WERI-Rb-1 (cell line): ENCODE results near the gene EEFSEC.

Source experiments
- DNase-seq: peaks from one replicate; pipeline ENCODE4 v3.0.0-alpha.2; 2020
- H3K27ac ChIP-seq: fragments of 250-450 bp; sonication (Bioruptor Pico); 2 replicates; pipeline ENCODE4 v1.5.1; 2020; ENCODE audit warnings: mild to moderate bottlenecking, moderate library complexity
- H3K27me3 ChIP-seq: fragments of 250-450 bp; sonication (Bioruptor Pico); 2 replicates; pipeline ENCODE4 v1.5.1; 2021; ENCODE audit warnings: mild to moderate bottlenecking, low read depth, moderate library complexity; ENCODE audit not compliant: insufficient read depth, severe bottlenecking
- H3K36me3 ChIP-seq: fragments of 250-450 bp; sonication (Bioruptor Pico); 2 replicates; pipeline ENCODE4 v1.5.1; 2020; ENCODE audit warnings: mild to moderate bottlenecking, moderate library complexity
- H3K4me3 ChIP-seq: 2 replicates; pipeline ENCODE4 v1.5.1; 2011; ENCODE audit warnings: low read depth, mild to moderate bottlenecking, control low read depth, low read length
- H3K9me3 ChIP-seq: fragments of 250-450 bp; sonication (Bioruptor Pico); 2 replicates; pipeline ENCODE4 v1.5.1; 2021; ENCODE audit warnings: mild to moderate bottlenecking, moderate library complexity; ENCODE audit not compliant: severe bottlenecking
- TF ChIP-seq, protein P1 (sequence below): IDR thresholded peaks from 2 replicates; pipeline ENCODE4 v1.5.1; 2011; ENCODE audit warnings: low read depth, mild to moderate bottlenecking, control low read depth, inconsistent platforms, low read length

EEFSEC gene

DNA sequence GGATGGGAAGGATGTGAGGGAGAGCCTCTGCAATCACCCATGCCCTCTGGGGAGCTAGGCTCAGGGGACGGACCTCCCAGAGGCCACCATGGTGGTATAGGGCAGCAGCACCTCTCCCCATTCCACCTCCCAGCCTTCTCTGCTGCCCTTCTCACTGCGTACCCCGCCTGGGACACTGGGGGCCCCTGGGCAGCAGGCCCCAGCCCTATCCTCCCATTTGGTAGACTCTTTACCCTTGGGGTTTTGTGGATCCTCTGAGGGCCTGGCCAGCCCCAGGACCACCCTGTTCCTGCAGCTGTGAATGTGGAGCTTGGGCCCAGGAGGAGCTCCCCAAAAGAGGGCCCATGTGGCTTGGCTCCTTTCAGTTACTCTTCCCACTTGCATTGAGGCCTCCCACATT is 181.5 kb downstream of the EEFSEC start:
- Histone ChIP-seq H3K9me3 (no peaks in the 10 kb centered on the region), H3K27me3 (no peaks in the 10 kb centered on the region), H3K36me3 (no peaks in the 10 kb centered on the region), H3K4me3 (no peak overlapping the region), H3K27ac (no peak overlapping the region)
- TF ChIP-seq, protein P1, sequence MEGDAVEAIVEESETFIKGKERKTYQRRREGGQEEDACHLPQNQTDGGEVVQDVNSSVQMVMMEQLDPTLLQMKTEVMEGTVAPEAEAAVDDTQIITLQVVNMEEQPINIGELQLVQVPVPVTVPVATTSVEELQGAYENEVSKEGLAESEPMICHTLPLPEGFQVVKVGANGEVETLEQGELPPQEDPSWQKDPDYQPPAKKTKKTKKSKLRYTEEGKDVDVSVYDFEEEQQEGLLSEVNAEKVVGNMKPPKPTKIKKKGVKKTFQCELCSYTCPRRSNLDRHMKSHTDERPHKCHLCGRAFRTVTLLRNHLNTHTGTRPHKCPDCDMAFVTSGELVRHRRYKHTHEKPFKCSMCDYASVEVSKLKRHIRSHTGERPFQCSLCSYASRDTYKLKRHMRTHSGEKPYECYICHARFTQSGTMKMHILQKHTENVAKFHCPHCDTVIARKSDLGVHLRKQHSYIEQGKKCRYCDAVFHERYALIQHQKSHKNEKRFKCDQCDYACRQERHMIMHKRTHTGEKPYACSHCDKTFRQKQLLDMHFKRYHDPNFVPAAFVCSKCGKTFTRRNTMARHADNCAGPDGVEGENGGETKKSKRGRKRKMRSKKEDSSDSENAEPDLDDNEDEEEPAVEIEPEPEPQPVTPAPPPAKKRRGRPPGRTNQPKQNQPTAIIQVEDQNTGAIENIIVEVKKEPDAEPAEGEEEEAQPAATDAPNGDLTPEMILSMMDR = no peak
- no peak for DNase-seq

DNA sequence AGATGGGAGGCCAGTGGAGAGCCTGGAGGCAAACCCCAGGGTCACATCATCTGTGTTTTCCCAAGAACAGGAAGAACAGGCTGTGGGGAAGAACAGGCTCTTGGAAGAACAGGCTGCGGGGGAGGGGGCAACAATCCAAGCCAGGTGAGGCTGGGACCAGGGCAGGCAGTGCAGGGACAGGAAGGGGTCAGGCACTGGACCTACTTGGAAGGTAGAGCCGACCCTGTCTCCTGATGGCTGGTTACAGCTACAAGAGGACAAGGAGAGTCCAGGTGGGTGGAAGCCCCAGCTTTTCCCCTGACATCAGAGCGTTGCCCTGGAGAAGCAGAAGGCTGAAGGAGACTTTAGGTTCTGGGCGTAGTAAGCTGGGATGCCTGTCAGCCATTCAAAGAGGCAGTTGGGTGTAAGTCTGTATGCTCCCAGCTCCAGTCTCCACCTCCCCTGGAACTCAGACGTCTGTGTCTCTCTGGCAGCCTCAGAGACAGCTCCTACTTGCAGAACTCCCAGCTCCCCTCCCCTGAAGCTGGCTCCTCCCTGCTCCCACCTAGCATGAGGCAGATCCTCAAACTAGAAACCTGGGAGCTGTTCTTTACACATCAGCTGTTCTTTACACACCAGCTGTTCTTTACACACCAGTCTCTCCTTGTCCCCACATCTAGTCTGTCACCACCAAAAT is 182.5 kb downstream of the EEFSEC start:
- Histone ChIP-seq H3K9me3 (no peaks in the 10 kb centered on the region), H3K4me3 (no peak overlapping the region), H3K27ac (no peak overlapping the region), H3K27me3 (no peaks in the 10 kb centered on the region), H3K36me3 (no peaks in the 10 kb centered on the region)
- TF ChIP-seq, protein P1 = no peak
- DNase-seq = no peak

DNA sequence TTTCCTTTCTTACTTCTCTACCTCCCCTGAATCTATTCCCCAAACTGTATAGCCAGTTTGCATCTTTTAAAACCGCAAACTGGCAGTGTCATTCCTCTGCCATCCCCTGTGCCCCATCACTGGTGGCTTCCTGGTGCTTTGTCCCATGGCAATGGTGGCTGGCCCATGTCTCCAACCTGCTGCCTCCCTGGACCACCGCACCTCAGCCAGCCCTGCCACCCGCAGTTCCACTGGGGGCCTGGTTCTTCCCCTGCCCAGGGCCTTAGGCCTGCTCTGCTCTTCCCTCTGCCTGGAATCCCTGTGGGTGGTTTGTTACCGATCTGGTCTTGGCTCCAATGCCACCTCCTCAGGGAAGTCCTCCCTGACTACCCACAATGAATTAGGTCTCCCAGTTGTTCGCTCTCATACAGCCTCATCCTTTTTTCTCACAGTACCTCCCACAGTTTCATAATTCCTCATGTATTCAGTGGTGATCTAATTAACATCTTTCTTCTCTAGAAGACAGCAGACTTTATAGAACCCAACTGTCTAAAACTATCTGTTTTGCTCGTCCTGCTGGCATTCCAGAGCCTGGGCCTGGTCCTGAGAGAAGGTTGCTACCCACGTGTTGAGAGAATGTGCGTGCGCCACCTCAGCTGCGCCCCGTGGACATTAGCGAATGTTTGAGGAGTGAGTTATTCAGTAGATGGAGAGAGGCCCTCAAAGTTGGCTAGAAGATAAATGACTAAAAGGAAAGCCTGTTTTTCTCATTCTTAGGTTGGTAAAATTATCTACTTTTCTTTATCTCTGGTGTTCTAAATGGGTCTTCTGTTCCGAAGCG is 183.3 kb downstream of the EEFSEC start:
- H3K27ac ChIP-seq = no peak overlapping the region
- TF ChIP-seq, protein P1 = no peak

DNA sequence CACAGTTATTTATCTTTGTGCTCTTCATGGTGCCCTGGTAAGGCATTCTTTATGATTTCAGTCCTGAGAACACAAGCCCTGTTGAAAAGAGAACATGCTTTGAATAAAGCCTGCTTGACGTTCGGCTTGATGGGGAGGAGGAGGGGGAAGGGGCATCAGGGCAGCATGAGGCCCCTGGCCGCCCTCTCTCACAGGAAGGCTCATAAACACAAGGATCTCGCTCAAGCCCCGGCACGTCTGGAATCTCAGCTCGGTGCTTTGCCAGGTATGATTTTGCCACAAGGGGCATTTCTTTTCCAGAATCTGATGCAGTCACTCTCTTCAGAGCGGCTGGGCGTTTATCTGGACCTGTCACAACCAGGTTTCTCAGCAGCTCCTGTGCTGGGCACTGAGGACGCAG is 184.0 kb downstream of the EEFSEC start:
- Histone ChIP-seq H3K27me3 (no peaks in the 10 kb centered on the region), H3K36me3 (peaks cover 4% of the 10 kb centered on the region; the same call in 1 of the 2 replicates), H3K27ac (no peak overlapping the region), H3K4me3 (no peak overlapping the region), H3K9me3 (no peaks in the 10 kb centered on the region)
- TF ChIP-seq, protein P1 = no peak
- no peak for DNase-seq

More for the DNA sequence above, 183.3 kb downstream of the EEFSEC start:
- Histone ChIP-seq H3K27me3 (no peaks in the 10 kb centered on the region), H3K36me3 (peaks cover 2% of the 10 kb centered on the region; the same call in 1 of the 2 replicates), H3K9me3 (no peaks in the 10 kb centered on the region), H3K4me3 (no peak overlapping the region)
- no peak for DNase-seq

DNA sequence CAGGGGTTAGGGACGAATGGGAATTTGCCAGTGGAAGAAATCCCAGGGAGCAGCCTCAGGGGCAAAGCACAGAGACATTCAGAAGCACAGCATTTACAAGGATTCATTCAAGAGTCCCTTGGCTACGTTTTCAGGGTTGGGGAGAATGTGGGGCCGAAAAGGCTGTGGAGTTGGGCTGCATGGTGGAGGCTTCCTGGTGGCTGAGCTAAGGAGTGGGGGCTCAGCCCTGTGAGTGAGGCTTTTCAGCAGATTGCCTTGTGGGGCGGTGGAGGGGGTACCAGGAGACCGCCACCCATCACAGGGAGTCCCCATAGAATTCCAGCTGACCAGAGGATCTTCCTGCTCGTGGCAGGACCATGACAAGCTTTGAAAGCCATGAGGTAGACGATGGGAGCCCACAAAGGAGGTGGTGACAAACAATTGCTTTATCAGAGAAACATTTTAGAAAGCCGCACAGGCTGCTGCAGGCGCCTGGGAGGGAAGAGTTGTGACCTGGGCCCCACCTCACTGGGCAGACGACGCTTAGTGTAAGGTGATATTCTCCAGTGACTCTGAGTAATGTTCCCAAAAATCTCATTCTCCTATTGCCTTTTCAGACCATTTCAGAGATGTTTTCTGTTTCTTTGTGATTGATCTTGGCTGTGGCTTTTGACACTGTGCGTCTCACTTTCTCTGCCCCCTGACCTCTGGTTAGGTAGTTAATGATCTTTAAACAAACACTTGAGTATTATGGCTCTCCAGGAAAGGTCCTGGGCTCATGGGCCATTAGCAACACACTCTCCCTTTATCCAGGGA is 185.5 kb downstream of the EEFSEC start:
- TF ChIP-seq, protein P1 = no peak
- no peak for DNase-seq
- Histone ChIP-seq H3K9me3 (no peaks in the 10 kb centered on the region), H3K4me3 (no peak overlapping the region), H3K36me3 (peaks cover 4% of the 10 kb centered on the region; the same call in 1 of the 2 replicates), H3K27me3 (no peaks in the 10 kb centered on the region), H3K27ac (no peak overlapping the region)
